ENCODE data around the gene BANK1. TPM values are rescaled to one million over a fixed set of nuclear protein-coding genes. Genes with fewer than 3 reads are reported as not detected.

BANK1 gene
- total RNA-seq, 1 donor from 2014 or later, result 0.87 TPM

DNA sequence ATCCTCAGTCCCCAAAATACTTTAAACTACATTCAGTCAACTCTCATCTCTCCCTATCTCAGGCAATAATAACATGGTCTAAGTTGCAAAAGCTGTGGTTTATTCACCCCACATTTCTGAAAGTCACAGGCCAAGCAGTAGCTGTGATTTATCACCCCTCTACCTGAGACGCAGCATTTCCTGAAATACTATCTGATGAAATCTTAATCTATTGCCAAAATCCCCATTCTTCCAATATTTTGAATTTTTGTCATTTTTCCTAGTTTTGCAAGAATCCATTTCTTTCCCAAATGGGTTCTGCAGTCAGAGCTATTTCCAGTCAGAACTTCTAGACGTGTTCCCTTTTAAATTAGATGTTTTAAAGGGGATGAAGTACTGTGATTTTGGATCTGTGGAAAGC lies 148.3 kb downstream of the BANK1 start:
- no peak for DNase-seq (ENCODE audit: low spot score in 2 of 2, unreplicated experiment in 2 of 2)
- TF ChIP-seq, protein P1, sequence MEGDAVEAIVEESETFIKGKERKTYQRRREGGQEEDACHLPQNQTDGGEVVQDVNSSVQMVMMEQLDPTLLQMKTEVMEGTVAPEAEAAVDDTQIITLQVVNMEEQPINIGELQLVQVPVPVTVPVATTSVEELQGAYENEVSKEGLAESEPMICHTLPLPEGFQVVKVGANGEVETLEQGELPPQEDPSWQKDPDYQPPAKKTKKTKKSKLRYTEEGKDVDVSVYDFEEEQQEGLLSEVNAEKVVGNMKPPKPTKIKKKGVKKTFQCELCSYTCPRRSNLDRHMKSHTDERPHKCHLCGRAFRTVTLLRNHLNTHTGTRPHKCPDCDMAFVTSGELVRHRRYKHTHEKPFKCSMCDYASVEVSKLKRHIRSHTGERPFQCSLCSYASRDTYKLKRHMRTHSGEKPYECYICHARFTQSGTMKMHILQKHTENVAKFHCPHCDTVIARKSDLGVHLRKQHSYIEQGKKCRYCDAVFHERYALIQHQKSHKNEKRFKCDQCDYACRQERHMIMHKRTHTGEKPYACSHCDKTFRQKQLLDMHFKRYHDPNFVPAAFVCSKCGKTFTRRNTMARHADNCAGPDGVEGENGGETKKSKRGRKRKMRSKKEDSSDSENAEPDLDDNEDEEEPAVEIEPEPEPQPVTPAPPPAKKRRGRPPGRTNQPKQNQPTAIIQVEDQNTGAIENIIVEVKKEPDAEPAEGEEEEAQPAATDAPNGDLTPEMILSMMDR (IDR thresholded peaks at IDR 0.05; ENCODE audit: unreplicated experiment), result no peak
- Mint-ChIP-seq H3K27ac (no peak overlapping the region), H3K4me3 (no peak overlapping the region), H3K4me1 (peaks cover 7% of the 10 kb centered on the region), H3K9me3 (peaks cover 11% of the 10 kb centered on the region), H3K27me3 (ENCODE audit: low read depth) (no peaks in the 10 kb centered on the region), H3K36me3 (no peaks in the 10 kb centered on the region)

DNA sequence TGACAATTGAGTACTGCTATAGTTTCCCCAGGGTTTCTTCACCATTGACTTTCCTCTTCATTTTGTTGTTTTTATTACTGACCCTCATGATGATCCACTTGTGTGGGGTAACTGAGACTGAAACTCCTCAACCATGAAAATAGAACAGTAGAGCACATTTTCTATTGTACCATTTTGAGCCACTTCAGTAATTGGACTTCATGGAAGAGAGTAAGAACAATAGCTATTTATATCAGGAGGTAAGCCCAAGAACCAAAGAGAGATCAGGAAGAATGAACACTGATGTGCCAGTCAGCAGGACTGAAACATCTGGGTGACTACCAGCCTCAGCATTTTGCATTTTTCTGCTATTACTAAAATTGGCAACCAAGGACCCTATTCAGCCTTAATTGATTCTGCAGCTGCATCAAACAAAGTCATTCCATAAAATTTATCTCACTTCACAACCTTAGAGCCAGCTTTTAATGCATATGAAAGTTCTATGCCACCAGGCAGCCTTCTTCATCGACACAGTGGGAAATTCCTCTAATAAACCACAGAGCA lies 151.4 kb downstream of the BANK1 start:
- H3K4me1 Mint-ChIP-seq, result no peaks in the 10 kb centered on the region

DNA sequence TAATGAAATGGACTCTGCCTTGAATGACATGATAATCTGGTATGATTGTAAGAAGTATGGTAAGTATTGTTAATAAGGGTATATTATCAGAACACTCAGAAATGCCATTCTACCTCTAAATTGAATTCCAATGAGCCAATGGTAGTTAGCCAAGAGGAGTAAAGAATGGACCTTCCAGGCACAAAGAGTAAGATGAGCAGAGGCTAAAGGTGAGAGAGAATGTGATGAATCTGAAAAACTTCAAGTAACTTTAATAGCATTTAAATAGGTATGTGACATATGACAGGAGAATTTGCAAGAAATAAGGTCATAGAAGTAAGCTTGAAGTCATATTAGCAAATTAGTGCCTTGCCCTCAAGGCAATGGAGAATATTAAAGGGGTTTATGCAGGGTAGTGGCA lies 152.4 kb downstream of the BANK1 start:
- H3K9me3 Mint-ChIP-seq, result no peaks in the 10 kb centered on the region
- no peaks in the 10 kb centered on the region for H3K27me3 Mint-ChIP-seq (ENCODE audit: low read depth)
- TF ChIP-seq, protein P1 (IDR thresholded peaks at IDR 0.05; ENCODE audit: unreplicated experiment), result no peak
- no peak overlapping the region for H3K27ac Mint-ChIP-seq
- H3K36me3 Mint-ChIP-seq, result no peaks in the 10 kb centered on the region
- no peak overlapping the region for H3K4me3 Mint-ChIP-seq
- DNase-seq (ENCODE audit: low spot score in 2 of 2, unreplicated experiment in 2 of 2), result no peak
- no peaks in the 10 kb centered on the region for H3K4me1 Mint-ChIP-seq

More for the DNA sequence above, 151.4 kb downstream of the BANK1 start:
- TF ChIP-seq, protein P1 (IDR thresholded peaks at IDR 0.05; ENCODE audit: unreplicated experiment), result no peak
- Mint-ChIP-seq H3K9me3 (peaks cover 6% of the 10 kb centered on the region), H3K27ac (no peak overlapping the region), H3K27me3 (ENCODE audit: low read depth) (no peaks in the 10 kb centered on the region), H3K36me3 (no peaks in the 10 kb centered on the region), H3K4me3 (no peak overlapping the region)
- DNase-seq (ENCODE audit: low spot score in 2 of 2, unreplicated experiment in 2 of 2), result no peak

DNA sequence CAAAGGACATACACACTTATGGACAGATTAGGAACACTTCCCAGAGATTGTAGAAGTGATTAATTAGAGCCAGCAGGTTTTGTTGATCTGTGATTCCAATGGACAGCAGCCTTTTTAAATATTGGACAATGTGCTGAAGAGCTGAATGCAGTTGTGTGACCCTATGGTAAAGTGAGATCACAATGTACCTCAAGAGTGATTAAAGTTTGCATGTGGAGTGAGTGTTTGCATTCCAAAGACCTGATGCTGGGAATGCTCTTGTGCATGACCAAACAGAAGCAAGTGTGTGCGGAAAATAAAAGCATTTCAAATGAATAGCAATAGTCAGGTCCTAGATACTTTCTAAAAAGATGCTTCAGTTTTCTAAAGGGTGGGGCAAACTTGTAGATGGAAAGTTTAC lies 154.1 kb downstream of the BANK1 start:
- H3K4me1 Mint-ChIP-seq, result no peaks in the 10 kb centered on the region
- no peak overlapping the region for H3K4me3 Mint-ChIP-seq
- TF ChIP-seq, protein P1 (IDR thresholded peaks at IDR 0.05; ENCODE audit: unreplicated experiment), result no peak
- H3K27ac Mint-ChIP-seq, result no peak overlapping the region
- H3K36me3 Mint-ChIP-seq, result no peaks in the 10 kb centered on the region
- DNase-seq (ENCODE audit: low spot score in 2 of 2, unreplicated experiment in 2 of 2), result no peak
- no peaks in the 10 kb centered on the region for H3K9me3 Mint-ChIP-seq
- H3K27me3 Mint-ChIP-seq (ENCODE audit: low read depth), result no peaks in the 10 kb centered on the region

DNA sequence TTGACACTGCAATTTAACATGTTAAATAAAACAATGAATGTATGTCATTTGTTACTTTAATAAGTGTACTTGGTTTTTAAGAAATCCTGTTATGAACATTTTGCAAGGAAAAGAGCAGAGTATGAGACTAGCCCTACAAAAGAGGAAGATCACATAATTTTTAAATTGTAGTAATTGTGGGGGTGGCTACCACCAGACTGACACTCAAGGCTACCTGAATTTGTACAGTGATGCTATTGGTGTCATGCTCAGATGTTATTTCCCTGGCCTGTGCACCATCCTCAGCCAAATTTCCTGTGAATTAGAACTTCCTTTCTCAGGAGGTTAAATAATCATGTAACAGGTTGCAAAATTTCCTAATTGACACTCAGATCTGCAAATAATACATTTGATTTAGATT lies 157.5 kb downstream of the BANK1 start:
- H3K27ac Mint-ChIP-seq, result no peak overlapping the region
- H3K4me1 Mint-ChIP-seq, result peaks cover 7% of the 10 kb centered on the region
- no peaks in the 10 kb centered on the region for H3K27me3 Mint-ChIP-seq (ENCODE audit: low read depth)
- DNase-seq (ENCODE audit: low spot score in 2 of 2, unreplicated experiment in 2 of 2), result no peak
- no peaks in the 10 kb centered on the region for H3K9me3 Mint-ChIP-seq
- H3K4me3 Mint-ChIP-seq, result no peak overlapping the region
- no peaks in the 10 kb centered on the region for H3K36me3 Mint-ChIP-seq
- TF ChIP-seq, protein P1 (IDR thresholded peaks at IDR 0.05; ENCODE audit: unreplicated experiment), result no peak

- H3K4me3 Mint-ChIP-seq, result no peak overlapping the region
- H3K27ac Mint-ChIP-seq, result no peak overlapping the region
- no peak for DNase-seq (ENCODE audit: low spot score in 2 of 2, unreplicated experiment in 2 of 2)
- H3K36me3 Mint-ChIP-seq, result no peaks in the 10 kb centered on the region
- H3K27me3 Mint-ChIP-seq (ENCODE audit: low read depth), result no peaks in the 10 kb centered on the region
- no peaks in the 10 kb centered on the region for H3K9me3 Mint-ChIP-seq
- TF ChIP-seq, protein P1 (IDR thresholded peaks at IDR 0.05; ENCODE audit: unreplicated experiment), result no peak
- peaks cover 14% of the 10 kb centered on the region for H3K4me1 Mint-ChIP-seq
Measured at GRCh38 chr4:101948951-101949350, 158.4 kb downstream of the BANK1 start.
